HG03442 (cell line): ENCODE results near the gene AIFM3.
"Not testable (repeated sequence)": the region's sequence is repeated elsewhere in the genome, so short reads cannot be mapped to it uniquely, and the experiment has no call there.

Source experiments
- ATAC-seq: cut with Tn5 transposase; IDR thresholded peaks from one replicate; pipeline ENCODE4 v1.9.1; 2021; ENCODE audit warnings: mild to moderate bottlenecking, moderate library complexity; ENCODE audit not compliant: unreplicated experiment

Gene AIFM3

DNA sequence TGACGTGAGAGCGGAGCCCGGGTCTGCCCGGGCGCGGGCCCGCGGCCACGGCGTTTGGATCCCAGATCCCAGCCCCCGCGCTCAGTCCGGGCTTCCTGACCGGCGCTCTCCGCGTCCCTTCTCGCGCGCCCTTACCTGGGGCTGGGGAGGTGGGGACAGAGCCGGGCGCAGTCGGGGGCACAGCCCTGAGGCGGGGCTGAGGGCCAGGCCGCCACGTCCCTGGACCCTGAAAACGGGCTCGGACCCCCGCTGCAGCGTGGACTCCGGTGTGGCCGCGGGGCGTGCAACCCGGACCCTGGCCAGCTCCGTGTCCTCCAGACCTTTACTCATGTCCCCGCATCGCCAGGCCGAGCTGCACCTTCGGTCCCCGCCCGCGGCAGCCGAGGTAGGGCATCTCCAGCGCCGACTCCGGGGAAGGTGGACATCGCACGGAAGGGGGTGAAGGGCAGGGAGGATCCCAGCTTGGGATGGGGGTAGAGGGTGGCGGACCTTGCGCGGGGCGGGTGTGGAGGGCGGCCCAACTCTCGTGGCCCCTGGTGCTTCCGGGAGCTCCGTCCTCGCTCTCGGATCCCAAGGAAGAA, 9.9 kb upstream of the AIFM3 start:
- no peak for ATAC-seq

DNA sequence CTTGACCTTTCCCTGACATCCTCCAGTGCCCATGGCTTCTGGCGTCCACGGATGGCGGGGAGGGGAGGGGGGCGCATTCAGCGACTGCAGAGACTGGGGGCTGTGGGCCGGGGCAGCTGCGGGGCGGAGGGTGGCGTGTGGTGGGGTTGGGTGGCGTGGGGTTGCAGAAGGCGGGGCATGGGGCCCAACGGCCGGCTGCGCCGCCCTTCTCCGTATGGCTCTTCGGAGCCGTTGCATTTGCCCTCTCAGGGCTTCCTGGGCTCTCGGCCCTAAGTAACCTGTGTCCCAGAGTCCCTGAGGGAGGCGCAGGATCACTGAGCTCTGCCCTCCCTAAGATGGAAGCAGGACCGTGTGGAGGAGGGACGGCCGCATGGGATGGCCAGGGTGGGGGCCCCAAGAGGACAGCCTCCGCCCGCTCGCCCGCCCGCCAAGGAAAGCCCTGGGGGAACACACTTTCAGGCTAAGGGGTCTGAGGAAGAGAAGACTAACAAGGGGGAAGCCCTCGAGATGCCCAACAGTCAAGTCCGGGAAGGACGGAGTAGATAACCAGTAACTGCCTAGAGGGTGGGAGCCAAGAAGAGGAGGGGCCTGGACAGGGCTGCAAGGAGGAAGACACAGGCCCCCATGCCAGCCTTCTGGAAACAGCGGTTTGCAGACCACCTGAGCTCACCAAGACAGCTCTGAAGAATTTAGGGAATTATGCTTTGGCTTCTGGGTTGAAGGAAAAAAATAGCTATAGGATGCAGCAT, 9.2 kb upstream of the AIFM3 start:
- no peak for ATAC-seq

DNA sequence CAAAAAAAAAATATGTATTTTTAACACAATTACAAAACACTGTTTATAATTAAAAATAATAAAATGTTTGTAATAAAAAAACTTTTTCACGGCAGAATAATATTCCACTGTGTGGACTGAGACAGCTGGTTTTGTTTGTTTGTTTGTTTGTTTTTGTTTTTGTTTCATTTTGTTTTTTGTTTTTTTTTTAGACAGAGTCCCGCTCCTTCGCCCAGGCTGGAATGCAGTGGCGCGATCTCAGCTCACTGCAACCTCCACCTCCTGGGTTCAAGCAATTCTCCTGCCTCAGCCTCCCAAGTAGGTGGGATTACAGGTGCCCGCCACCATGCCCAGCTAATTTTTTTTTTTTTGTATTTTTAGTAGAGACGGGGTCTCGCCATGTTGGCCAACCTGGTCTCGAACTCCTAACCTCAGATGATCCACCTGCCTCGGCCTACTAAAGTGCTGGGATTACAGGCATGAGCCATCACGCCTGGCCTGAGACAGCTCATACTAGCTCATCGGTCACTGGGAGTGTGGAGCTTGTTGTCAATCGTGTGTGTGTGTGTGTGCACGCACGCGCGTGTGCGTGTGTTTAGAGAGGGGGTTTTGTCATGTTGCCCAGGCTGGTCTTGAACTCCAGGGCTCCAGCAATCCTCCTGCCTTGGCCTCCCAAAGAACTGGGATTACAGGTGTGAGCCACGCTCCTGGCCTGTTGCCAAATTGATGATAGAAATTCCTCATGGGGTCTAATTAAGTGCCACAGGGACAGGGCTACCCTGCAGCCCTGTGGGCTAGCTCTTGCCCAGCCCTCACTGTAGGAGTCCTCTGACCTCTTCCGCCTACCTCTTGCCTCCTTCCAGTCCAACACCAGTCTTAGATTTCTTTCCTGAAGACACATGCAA, 7.2 kb upstream of the AIFM3 start:
- ATAC-seq = no peak

DNA sequence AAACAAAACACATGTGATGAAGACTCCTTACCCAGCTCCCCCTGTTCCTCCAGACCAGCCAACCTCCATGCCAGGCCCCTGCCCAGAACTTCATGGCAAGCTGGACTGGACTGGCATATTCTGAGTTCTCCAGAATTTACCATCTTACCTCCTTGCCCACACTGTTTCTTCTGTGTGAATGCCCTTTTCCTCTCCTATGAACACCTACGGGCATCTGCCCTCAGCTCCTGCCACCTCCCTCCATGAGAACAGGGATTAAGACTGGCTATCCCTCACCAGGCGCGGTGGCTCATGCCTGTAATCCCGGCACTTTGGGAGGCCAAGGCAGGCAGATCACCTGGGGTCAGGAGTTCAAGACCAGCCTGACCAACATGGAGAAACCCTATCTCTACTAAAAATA, 6.4 kb upstream of the AIFM3 start:
- ATAC-seq = no peak

DNA sequence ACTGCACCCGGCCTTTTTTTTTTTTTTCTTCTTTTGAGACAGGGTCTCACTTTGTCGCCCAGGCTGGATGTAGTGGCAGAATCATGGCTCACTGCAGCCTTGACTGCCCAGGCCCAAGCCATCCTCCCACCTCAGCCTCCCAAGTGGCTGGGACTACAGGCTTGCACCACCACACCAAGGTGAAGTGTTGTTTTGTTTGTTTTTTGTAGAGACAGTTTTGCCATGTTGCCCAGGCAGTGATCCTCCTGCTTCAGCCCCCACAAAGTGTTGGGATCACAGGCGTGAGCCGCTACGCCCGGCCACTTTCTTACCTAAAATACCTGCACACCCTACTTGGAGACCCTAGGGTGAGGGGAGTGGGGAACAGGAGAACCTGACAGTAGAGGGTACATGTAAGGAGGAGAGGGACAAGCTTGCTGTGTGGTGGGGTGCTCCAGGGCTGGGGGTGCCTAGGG, 4.5 kb upstream of the AIFM3 start:
- ATAC-seq = no peak

DNA sequence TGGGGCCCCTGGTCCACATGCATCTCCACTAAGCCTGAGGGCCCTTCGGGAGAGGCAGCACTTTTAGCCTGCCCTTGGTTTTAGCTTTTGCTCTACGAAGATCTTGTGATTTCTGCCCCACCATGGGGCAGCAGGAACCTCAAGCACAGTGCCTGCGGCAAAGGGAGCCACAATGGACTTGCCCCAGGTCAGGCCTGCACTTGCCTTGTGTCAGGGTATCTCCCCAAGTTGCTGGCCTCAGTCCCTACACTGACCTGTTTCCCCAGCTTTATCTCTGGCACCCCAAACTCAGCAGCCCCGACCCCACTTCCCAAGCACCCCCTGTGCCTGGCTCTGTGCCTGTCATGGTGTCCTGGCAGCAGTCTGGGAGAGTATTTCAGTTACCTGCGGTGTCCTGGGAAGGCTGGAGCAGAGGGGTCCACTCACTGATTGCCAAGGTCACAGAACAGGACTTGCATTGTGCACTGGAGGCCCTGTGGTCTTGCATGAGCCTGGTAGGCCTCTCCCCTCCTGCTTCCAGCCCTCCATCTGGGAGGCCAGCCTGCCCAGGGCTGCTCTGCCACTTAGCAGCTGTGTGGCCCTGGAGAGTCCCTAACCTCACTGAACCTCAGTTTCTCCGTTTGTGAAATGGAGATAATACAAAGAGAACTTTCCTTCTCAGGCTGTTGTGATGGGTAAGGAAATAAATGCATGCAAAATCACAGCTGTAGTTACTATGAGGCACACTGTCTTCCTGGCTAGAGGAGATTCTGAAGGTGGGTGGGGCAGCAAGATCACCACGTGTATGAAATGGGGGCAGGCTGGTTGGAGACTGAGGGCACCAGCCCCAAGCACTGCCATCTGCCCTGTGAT, 3.6 kb upstream of the AIFM3 start:
- no peak for ATAC-seq

DNA sequence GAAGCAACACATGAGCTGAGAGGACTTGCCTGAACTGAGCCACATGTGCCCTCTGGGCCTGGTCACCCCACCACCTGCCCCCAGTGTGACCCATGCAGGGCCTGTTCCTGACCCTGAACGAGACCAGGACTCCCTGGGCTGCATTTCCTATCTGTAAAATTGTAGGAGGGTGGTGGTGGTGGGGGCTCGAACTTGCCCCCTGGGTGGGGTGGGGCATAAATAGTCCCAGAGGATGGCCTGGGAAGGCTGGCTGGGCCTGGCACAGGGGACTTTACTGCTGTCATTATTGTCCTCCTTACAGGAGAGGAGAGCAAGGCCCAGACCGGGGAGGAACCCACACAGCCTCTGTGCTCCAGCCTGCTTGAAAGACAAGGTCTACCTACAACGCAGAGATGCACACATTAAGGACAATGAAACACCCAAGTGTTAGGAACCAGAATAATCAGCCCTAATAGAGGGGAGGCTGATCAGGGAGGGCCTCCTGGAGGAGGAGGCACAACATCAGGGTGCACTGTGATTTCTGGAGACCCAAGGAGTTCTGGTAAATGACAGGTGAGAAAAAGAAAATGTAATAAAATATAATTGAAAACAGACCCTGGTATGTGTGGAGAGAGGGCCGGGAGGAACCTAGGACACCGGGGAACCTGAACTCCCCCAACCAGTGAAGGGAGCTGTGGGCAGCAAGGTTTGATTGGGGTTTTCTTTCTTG, 2.8 kb upstream of the AIFM3 start:
- ATAC-seq = no peak

DNA sequence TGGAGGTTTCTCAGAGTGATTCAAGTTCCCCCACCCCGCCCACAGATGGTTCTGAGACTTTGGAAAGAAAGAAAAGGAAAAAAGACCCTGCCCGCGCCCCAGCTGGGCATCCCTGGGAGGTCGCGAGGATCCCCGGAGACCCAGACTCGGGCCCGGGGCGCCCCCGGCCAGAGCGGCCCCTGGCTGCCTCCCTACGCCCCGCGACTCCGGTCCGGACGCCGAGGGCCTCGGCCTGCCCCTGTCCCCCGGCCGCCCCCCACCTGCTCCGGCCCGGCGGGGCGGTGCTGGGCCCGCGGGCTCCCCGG, 2.3 kb upstream of the AIFM3 start:
- no peak for ATAC-seq

DNA sequence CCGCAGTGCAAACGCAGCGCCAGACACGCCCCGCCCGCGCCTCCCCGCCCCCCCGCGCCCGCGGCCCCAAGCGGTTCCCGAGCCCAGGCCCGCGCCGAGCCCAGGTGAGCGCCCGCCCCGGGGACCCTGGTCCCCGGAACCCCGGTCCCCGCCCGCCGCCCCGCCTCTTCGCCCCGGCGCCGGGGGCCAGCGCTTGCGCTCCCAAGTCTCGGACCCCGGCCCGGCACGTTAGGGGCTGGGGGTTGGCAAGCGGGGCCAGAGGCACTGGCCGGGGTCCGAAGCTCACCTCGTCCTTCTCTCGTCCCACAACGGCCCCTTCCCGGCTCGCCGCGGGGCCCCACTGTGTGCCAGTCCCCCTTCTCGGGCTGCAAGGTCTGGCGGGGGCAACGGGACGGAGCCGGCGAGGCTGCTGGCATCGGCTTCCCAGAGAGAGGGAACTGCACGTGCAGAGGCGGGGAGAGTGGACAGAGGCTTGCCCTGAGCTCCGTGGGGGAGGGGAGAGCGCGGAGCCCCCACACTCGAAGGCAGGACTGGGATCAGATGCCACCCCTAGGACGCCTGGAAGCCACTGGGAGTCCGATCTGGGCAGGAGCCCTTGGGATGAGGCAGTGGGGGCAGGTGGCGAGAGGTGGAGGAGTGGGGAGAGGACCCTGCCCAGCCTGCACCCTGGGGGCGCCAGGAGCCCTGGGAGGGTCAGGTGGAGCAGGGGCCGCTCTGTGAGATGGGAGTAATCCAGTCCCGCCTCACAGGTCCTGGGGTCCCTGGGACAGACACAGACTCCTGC, 1.8 kb upstream of the AIFM3 start:
- ATAC-seq = no peak

DNA sequence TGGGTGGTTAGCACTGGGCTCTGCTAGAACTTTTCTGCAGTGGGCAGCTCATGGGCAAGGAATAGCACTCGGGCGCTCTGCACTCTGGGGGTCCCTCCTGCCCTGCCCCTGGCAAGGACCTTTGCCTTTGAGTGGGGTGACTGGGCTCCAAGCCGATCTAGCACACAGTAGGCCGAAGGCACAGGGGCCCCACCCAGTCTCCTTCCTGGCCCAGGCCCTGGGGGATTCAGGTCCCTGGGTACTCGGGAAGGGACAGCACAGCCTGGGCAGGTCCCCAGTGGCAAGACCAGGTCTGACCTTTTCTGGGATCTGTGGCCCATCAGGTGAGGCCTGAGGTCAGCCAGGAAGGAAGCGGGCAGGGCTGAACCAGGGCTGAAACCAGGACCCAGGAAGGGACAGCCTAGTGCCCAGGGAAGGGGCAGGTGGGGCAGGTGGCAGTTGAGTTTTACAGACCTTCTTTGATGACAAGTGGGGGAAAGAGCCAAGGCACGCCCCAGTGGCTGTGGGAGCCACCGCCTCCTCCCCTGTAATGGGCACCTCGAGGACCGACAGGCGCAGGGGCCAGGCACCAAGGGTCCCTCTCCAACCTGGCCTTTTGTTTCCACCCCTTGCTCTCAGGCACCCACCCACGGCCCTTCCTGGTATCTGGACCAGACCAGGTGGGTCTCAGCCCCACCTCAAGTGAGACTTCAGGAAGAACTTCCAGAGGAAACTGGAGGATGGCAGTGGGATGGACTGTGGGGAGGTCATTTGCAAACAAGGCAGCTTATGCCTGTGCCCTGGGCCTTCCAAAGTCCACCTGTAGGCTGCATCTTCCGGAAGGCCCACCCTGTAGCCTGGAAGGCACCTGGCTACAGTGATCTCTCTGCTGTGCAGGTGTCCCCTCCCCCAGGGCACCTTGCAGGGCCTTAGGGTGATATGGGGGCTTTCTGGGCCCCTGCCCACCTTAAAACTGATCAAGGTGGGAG, 883 bp upstream of the AIFM3 start:
- no peak for ATAC-seq

DNA sequence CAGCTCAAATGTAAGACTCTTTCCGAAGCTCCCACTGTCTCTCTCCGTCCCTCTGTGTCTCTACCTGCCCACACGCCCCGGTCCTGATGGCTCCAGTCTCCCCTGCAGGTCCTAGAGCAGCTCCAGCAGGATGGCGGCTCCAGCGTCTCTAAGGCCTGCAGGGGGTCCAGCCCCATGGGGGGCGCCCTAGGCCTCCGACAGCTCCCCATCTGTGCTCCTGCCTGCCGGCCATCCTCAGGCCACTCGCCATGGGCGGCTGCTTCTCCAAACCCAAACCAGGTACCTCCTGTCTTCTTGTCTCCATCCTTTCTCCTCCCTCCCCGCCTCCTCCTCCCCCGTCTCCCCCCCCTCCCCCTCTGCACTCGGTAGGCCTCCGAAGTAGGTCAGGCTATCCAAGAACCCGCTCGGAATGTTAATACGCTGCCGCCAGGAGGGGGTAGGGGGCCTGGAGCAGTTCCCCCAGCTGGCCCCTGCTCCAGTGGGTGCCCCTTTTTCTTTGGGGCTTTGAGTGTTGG, 699 bp downstream of the AIFM3 start:
- ATAC-seq = no peak

DNA sequence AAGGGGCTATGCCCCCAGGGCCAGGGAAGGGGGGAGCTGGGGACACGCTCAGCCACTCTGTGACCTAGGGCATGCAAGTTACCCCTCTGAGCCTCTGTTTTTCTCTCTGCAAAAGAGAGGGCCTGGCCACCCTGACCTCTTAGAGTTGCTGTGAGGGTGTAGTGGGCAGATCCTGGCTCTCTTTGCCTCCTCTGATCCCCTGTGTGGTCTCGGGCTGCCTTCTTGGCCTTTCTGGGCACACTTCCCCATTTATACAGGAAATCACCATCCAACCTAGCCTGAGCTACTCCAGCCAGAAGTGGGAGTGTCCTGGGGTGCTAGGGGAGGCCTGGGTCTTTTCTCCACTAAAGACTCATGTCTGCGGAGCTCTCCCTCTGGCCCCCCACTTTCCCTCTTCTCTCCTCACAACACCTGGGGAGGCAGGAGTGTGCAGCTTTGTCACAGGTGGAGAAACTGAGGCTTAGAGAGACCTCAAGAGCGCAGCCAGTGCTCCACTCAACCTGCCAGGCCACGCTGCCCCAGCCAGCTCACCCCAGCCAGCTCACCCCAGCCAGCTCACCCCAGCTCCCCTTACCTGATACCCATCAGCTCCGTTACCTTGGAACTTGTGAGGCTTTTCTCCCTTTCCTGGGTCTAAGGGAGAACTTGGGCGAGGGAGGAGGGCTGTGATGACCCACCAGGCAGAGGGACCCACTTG, 1.4 kb downstream of the AIFM3 start:
- no peak for ATAC-seq

DNA sequence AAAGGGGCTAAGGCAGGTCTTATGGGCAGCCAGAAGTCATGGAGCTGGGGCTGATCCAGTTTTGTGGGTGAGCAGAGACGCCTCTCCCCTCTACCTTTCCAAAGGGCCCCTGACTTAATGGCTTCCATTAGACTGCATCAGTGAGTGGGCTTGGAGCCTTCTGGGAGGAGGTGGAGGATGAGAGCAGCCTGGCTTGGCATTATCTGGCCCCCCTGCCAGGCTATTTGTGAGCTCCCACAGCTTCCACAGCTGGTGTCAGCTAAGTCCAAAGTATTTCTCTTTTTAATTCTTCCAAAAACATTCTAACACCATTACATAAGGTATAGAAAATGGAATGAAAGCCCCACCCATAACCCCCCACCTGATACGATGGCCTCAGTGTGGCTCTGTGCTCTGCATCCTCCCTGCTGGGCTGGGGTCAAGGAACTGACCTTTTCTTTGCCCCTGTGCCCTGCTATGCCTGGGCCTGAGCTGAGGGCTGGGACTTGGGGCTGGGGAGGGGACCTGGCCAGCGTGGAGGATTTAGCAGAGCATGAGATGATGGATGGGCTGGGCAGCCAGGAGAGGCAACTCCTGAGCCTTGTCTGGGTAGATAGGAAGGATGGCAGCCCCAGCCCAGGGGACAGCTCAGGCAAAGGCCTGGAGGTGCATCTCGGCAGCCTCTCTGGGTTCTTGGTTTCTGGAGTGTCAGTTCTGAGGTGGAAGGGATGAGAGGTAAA, 4.0 kb downstream of the AIFM3 start:
- ATAC-seq = no peak

DNA sequence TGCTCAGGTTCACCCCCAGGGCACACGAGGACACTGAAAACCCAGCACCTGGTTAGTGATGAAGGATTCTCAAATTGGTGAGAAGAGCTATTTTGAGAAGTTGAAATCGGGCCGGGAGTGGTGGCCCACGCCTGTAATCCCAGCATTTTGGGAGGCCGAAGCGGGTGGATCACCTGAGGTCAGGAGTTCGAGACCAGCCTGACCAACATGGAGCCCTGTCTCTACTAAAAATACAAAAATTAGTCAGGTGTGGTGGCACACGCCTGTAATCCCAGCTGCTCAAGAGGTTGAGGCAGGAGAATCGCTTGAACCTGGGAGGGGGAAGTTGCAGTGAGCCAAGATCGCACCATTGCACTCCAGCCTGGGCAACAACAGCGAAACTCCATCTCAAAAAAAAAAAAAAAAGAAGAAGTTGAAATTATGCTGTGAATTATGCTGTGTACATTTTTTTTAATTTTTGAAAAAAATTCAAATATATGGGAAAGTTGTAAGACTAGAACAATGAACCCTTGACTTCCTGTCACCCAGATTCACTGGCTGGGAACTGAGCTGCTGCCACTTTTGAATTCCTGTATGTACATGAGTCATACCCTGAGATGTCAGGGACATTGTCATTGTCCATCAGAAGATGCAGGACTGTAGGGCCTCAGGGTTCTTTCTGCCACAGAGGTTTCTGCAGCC, 5.1 kb downstream of the AIFM3 start:
- ATAC-seq = not testable (repeated sequence)

DNA sequence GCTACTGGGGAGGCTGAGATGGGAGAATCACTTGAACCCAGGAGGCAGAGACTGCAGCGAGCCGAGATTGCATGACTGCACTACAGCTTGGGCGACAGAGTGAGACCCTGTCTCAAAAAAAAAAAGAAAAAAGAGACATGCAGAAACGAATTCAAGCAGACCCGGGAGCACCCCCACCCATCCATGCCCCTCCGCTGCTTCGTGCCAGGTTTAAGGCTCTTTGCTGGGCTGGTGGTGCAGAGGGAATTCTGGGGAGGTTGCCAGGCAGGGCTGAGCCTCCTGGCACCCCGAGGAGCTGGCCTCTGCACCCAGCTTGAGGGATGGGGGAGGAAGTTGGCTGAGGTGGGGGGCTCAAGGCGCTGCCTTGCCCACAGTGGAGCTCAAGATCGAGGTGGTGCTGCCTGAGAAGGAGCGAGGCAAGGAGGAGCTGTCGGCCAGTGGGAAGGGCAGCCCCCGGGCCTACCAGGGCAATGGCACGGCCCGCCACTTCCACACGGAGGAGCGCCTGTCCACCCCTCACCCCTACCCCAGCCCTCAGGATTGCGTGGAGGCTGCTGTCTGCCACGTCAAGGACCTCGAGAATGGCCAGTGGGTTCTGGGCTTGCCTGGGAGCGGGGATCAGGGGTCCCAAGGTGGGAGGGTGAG, 6.0 kb downstream of the AIFM3 start:
- ATAC-seq = no peak
